ENCODE results near the gene QSER1. TPM values are rescaled to one million over a fixed set of nuclear protein-coding genes. Genes with fewer than 3 reads are reported as not detected.
A peak's percentile ranks its signal among the peaks of the same experiment; 100 is the strongest.
"Not testable (repeated sequence)": the region's sequence is repeated elsewhere in the genome, so short reads cannot be mapped to it uniquely, and the experiment has no call there.

Gene QSER1
- total RNA-seq, 4 donors from 2014 or later = 35.5 to 59.9 (median 42.6) TPM

DNA sequence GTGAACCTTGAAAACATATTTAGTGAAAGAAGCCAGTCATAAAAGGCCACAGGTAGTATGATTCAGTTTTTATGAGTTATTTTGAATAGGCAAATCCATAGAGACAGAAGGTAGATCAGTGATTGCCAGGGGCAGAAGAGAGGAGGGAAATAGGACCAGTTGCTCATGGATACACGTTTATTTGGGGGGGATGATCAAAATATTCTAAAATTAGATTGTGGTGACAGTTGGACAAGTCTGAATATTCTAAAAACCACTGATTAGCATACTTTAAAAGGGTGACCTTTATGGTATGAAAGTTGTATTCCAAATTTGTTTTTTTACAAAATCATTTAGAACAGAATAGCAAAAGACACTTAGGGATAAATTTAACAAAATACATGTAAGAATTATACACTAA, 28.6 kb downstream of the QSER1 start:
- no peak overlapping the region for H3K4me3 ChIP-seq (replicated peaks in 1 of 3)
- TF ChIP-seq, protein P1, sequence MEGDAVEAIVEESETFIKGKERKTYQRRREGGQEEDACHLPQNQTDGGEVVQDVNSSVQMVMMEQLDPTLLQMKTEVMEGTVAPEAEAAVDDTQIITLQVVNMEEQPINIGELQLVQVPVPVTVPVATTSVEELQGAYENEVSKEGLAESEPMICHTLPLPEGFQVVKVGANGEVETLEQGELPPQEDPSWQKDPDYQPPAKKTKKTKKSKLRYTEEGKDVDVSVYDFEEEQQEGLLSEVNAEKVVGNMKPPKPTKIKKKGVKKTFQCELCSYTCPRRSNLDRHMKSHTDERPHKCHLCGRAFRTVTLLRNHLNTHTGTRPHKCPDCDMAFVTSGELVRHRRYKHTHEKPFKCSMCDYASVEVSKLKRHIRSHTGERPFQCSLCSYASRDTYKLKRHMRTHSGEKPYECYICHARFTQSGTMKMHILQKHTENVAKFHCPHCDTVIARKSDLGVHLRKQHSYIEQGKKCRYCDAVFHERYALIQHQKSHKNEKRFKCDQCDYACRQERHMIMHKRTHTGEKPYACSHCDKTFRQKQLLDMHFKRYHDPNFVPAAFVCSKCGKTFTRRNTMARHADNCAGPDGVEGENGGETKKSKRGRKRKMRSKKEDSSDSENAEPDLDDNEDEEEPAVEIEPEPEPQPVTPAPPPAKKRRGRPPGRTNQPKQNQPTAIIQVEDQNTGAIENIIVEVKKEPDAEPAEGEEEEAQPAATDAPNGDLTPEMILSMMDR (IDR thresholded peaks at IDR 0.05) = no peak
- TF ChIP-seq POLR2A (IDR thresholded peaks at IDR 0.05) = no peak
- 75 to 89% methylated on average over 1 of the region's 1 CpG for WGBS, 2 donors
- no peaks in the 10 kb centered on the region for H3K27me3 ChIP-seq
- H3K27ac ChIP-seq = no peak overlapping the region
- H3K4me1 ChIP-seq = peaks cover 20 to 23% of the 10 kb centered on the region in 2 donors
- H3K9me3 ChIP-seq = no peaks in the 10 kb centered on the region
- intact Hi-C loops (cut with DNase I) = no loop called here
- DNase-seq = no peak
- no peaks in the 10 kb centered on the region for H3K36me3 ChIP-seq

DNA sequence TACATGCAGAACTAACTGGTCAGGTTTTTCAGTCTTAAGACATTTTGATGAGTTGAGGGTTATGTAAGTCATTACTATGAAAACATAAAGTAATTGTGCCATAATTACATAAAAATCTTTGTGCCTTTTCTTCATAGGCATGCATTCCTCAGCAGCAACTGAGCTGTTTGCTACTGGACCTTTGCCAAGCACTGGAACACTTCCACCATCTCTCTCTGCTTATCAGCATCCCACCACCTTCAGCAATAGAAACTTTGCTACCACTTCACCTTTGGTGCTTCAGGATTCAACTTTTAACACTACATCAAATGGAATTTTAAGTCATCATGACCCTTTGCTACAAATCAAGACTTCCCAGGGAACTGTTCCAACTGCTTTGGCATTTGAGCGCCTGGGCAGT, 39.0 kb downstream of the QSER1 start:
- Histone ChIP-seq H3K9me3 (no peaks in the 10 kb centered on the region), H3K27me3 (no peaks in the 10 kb centered on the region), H3K4me3 (replicated peaks in 1 of 3) (no peak overlapping the region), H3K36me3 (peaks cover 20 to 21% of the 10 kb centered on the region in 2 donors), H3K4me1 (no peaks in the 10 kb centered on the region), H3K27ac (no peak overlapping the region)
- intact Hi-C loops (cut with DNase I) = no loop called here
- no peak for TF ChIP-seq POLR2A (IDR thresholded peaks at IDR 0.05)
- TF ChIP-seq, protein P1 (IDR thresholded peaks at IDR 0.05) = no peak
- DNase-seq = peak; percentile 11 to 14
- WGBS, 2 donors = 95 to 100% methylated on average over 1 of the region's 1 CpG

DNA sequence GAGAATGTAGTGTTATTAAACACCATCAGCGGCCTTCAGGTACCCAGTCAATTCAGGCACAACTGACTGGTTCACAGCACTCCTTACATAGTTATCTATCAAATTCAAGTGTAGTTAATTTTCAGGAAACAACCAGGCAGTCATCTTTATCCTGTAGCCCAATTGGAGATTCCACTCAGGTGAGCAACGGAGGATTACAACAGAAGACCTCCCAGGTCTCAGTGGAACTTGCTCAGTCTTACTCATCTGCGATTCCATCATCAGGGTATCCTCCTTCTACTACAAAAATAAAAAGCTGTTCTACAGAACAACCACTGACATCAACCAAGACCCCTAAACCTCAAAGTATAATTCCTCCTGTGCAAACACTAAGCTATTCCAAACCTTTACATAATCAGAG, 39.6 kb downstream of the QSER1 start:
- Histone ChIP-seq H3K9me3 (no peaks in the 10 kb centered on the region), H3K27ac (no peak overlapping the region), H3K36me3 (peaks cover 20 to 21% of the 10 kb centered on the region in 2 donors), H3K27me3 (no peaks in the 10 kb centered on the region), H3K4me1 (no peaks in the 10 kb centered on the region), H3K4me3 (replicated peaks in 1 of 3) (no peak overlapping the region)
- intact Hi-C loops (cut with DNase I) = no loop called here
- 97 to 98% methylated on average over 3 of the region's 3 CpGs for WGBS, 2 donors
- no peak for DNase-seq
- TF ChIP-seq, protein P1 (IDR thresholded peaks at IDR 0.05) = no peak
- no peak for TF ChIP-seq POLR2A (IDR thresholded peaks at IDR 0.05)

DNA sequence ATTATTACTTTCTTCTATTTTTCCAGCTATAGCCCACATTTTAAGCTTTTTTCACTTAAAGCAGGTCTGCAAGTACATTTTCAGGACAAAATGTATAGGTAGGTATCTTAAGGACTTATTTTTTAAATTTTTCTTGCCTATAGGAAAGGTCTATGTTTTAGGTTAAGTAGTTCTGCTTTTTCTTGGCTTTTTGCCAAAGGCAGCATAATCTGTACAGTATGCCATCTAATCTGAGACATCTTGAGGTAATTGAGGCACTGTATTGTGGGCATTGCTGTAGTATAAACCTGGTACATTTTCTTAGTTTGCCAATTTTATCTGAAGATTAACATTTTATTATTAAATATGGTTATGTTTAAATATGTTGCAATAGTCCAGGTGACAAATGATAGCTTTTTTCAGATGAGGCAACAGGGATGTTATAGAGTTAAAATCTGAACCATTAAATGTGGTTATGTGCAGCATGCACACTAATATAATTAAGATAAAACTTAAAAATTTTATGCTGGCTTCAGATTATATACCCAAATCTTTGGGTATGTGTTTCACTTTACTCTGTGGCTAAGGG, 42.9 kb downstream of the QSER1 start:
- peaks cover 0 to 6% of the 10 kb centered on the region in 2 donors for H3K4me1 ChIP-seq
- no peaks in the 10 kb centered on the region for H3K27me3 ChIP-seq
- H3K4me3 ChIP-seq (replicated peaks in 1 of 3) = no peak overlapping the region
- no peak for DNase-seq
- intact Hi-C loops (cut with DNase I) = no loop called here
- H3K27ac ChIP-seq = no peak overlapping the region
- no peaks in the 10 kb centered on the region for H3K9me3 ChIP-seq
- TF ChIP-seq POLR2A (IDR thresholded peaks at IDR 0.05) = no peak
- TF ChIP-seq, protein P1 (IDR thresholded peaks at IDR 0.05) = no peak
- H3K36me3 ChIP-seq = peaks cover 20 to 21% of the 10 kb centered on the region in 2 donors

DNA sequence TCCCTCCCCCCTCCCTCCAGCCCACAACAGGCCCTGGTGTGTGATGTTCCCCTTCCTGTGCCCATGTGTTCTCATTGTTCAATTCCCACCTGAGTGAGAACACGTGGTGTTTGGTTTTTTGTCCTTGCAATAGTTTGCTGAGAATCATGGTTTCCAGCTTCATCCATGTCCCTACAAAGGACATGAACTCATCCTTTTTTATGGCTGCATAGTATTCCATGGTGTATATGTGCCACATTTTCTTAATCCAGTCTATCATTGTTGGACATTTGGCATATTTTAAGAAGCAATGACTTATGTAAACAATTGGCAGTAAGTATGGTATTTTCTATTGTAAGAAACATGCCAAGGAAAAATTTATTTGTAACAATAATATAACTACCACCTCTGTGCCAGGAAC, 43.6 kb downstream of the QSER1 start:
- peaks cover 20 to 21% of the 10 kb centered on the region in 2 donors for H3K36me3 ChIP-seq
- intact Hi-C loops (cut with DNase I); DNase-seq; H3K27me3 ChIP-seq; H3K4me1 ChIP-seq; H3K4me3 ChIP-seq (replicated peaks in 1 of 3); H3K9me3 ChIP-seq; H3K27ac ChIP-seq: not testable (repeated sequence)
- 100% methylated on average over 1 of the region's 1 CpG for WGBS, 2 donors

DNA sequence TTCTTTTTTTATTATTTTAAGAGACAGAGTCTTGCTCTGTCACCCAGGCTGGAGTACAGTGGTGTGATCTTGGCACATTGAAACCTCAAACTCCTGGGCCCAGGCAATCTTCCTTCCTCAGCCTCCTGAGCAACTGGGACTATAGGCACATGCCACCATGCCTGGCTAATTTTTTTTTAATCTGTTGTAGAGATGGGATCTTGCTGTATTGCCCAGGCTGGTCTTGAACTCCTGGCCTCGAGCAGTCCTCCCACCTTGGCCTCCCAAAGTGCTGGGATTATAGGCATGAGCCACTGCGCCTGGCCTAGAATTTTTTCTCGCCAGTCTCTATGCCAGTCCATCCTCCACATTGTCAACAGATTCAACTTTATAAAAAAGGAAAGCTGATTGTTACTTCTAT, 44.7 kb downstream of the QSER1 start:
- H3K4me1 ChIP-seq; intact Hi-C loops (cut with DNase I); H3K9me3 ChIP-seq; H3K4me3 ChIP-seq (replicated peaks in 1 of 3); H3K27me3 ChIP-seq; H3K27ac ChIP-seq; DNase-seq: not testable (repeated sequence)
- 94 to 98% methylated on average over 3 of the region's 3 CpGs for WGBS, 2 donors
- H3K36me3 ChIP-seq = peaks cover 14% of the 10 kb centered on the region in 2 donors
